Anterior cingulate cortex (tissue), 58 donors: ENCODE results near the gene CCDC18.
"Not testable (repeated sequence)": the region's sequence is repeated elsewhere in the genome, so short reads cannot be mapped to it uniquely, and the experiment has no call there.

ENCODE experiments used
- DNase-seq, 58 donors: peaks; one replicate each; lab custom pipeline; 2025; lab: John Stamatoyannopoulos, UW

CCDC18 gene

GRCh38 chr1:93180723-93181613 lies at the start of gene CCDC18:
TSS of gene CCDC18 (plus strand) at chr1:93180724. CDS start at chr1:93183362, 2,638 bp downstream.
- DNase-seq = peak in 1 of 58 donors; percentile 50

- no peak for DNase-seq
These were observed 47.9 kb upstream of the CCDC18 start for GRCh38 chr1:93132638-93133037.

- DNase-seq = no peak
These were observed 44.1 kb upstream of the CCDC18 start for GRCh38 chr1:93136445-93136844.

GRCh38 chr1:93137604-93138292 lies 42.8 kb upstream of the CCDC18 start:
- DNase-seq = no peak

- no peak for DNase-seq
These were observed 40.4 kb upstream of the CCDC18 start for GRCh38 chr1:93140106-93140505.

GRCh38 chr1:93142161-93142560 lies 38.4 kb upstream of the CCDC18 start:
- no peak for DNase-seq

GRCh38 chr1:93143136-93143535 lies 37.4 kb upstream of the CCDC18 start:
- no peak for DNase-seq

GRCh38 chr1:93143769-93144168 lies 36.8 kb upstream of the CCDC18 start:
- no peak for DNase-seq

- no peak for DNase-seq
These were observed 32.5 kb upstream of the CCDC18 start for GRCh38 chr1:93148001-93148400.

- DNase-seq = no peak
These were observed 29.8 kb upstream of the CCDC18 start for GRCh38 chr1:93150729-93151128.

GRCh38 chr1:93151474-93151873 lies 29.1 kb upstream of the CCDC18 start:
- no peak for DNase-seq

GRCh38 chr1:93152835-93153234 lies 27.7 kb upstream of the CCDC18 start:
- DNase-seq = no peak

- DNase-seq = no peak
These were observed 25.6 kb upstream of the CCDC18 start for GRCh38 chr1:93154898-93155297.

GRCh38 chr1:93155335-93155734 lies 25.2 kb upstream of the CCDC18 start:
- no peak for DNase-seq

GRCh38 chr1:93159337-93159736 lies 21.2 kb upstream of the CCDC18 start:
- no peak for DNase-seq

GRCh38 chr1:93163314-93163713 lies 17.2 kb upstream of the CCDC18 start:
- not testable (repeated sequence) for DNase-seq

GRCh38 chr1:93164816-93165215 lies 15.7 kb upstream of the CCDC18 start:
- no peak for DNase-seq

GRCh38 chr1:93165895-93166294 lies 14.6 kb upstream of the CCDC18 start:
- DNase-seq = not testable (repeated sequence)

- no peak for DNase-seq
These were observed 13.5 kb upstream of the CCDC18 start for GRCh38 chr1:93167006-93167405.

GRCh38 chr1:93170141-93170678 lies 10.3 kb upstream of the CCDC18 start:
- DNase-seq = not testable (repeated sequence)

- no peak for DNase-seq
These were observed 8.9 kb upstream of the CCDC18 start for GRCh38 chr1:93171549-93172034.
